DMS53 (cell line): ENCODE results near the gene MPHOSPH9.
A peak's percentile ranks its signal among the peaks of the same experiment; 100 is the strongest.
"Not testable (repeated sequence)": the region's sequence is repeated elsewhere in the genome, so short reads cannot be mapped to it uniquely, and the experiment has no call there.

Experiments used
- DNase-seq: peaks from one replicate; lab custom pipeline; 2025; lab: John Stamatoyannopoulos, UW

The MPHOSPH9 gene

GRCh38 chr12:123254853-123255446 lies 22.0 kb upstream of the MPHOSPH9 start:
- DNase-seq, result no peak

- no peak for DNase-seq
Measured at GRCh38 chr12:123253641-123254459, 20.9 kb upstream of the MPHOSPH9 start.

DNA sequence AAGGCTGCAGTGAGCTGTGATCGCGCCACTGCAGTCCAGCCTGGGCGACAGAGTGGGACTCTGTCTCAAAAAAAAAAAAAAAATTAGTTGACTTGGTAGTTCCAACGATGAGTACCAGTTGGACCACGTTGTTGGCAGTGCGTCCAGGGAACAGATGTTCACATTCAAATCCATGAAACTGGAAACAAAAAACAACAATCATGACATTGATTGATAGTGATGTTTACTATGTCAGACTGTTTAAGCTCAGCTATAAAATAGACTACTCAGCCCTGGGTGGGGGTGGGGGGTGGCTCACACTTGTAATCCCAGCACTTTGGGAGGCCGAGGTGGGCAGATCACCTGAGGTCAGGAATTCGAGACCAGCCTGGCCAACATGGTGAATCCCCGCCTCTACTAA lies 19.4 kb upstream of the MPHOSPH9 start:
- DNase-seq, result not testable (repeated sequence)

DNA sequence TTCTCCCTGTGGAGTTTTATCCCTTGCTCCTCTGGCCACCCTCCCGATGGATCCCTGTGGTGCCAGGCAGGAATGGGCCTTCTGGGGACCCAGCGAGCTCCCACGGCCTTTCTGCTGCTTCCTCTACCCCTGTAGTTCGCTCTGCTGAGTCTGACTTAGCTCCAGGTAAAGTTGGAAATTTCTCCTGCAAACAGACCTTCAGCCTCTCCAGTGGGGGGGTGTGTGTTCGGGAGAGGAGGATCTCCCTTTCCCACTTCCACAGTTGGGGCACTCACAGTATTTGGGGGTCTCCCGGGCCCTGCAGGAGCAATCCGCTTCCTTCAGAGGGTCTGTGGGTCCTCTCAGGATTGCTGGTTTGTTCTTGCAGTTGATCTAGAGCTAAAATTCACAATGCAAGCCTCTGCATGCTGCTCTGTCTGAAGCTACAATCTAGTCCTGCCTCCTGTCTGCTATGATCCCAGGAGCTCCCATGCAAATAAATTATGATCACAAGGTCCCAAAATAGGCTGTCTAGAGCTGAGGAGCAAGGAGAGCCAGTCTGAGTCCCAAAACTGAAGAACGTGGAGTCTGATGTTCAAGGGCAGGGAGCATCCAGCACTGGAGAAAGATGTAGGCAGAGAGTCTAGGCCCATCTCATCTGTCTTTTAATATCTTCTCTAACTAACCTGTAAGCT lies 18.6 kb upstream of the MPHOSPH9 start:
- no peak for DNase-seq

- DNase-seq, result peak; percentile 69
Measured at GRCh38 chr12:123250471-123251383, 17.8 kb upstream of the MPHOSPH9 start.

GRCh38 chr12:123248996-123249741 lies 16.2 kb upstream of the MPHOSPH9 start:
- not testable (repeated sequence) for DNase-seq

- not testable (repeated sequence) for DNase-seq
Measured at GRCh38 chr12:123248129-123248528, 15.2 kb upstream of the MPHOSPH9 start.

GRCh38 chr12:123245678-123246077 lies 12.7 kb upstream of the MPHOSPH9 start:
- no peak for DNase-seq

- DNase-seq, result peak; percentile 28
Measured at GRCh38 chr12:123243671-123244262, 10.8 kb upstream of the MPHOSPH9 start.

GRCh38 chr12:123242116-123242904 lies 9.4 kb upstream of the MPHOSPH9 start:
- DNase-seq, result no peak

GRCh38 chr12:123238961-123239360 lies 6.0 kb upstream of the MPHOSPH9 start:
- DNase-seq, result no peak

GRCh38 chr12:123238330-123238682 lies 5.4 kb upstream of the MPHOSPH9 start:
- DNase-seq, result no peak

DNA sequence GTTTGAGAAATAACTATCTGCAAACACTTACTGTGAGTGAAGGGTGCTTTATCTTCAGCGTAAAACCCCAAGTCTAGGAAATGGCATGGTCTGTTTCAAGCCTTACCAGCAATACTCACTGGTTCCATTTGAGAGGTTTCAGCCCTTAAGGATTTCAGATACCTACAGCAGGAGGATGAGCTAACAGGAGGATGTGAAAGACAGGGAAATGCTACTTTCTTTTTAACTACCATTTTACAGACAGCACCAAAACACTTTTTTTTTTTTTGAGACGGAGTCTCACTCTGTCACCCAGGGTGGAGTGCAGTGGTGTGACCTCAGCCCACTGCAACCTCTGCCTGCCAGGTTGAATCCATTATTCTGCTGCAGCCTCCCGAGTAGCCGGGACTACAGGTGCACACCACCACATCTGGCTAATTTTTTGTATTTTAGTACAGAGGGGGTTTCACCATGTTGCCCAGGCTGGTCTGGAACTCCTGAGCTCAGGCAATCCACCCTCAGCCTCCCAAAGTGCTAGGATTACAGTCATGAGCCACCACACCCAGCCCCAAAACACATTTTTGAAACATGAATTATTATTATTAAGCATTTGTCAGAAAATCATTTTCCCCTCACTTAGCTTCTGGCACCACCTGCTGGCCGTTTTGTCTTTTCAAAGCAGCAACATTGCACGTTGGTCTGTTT lies 4.8 kb upstream of the MPHOSPH9 start:
- DNase-seq, result peak; percentile 80

GRCh38 chr12:123233505-123234308 lies 766 bp upstream of the MPHOSPH9 start:
- peak; percentile 35 for DNase-seq

DNA sequence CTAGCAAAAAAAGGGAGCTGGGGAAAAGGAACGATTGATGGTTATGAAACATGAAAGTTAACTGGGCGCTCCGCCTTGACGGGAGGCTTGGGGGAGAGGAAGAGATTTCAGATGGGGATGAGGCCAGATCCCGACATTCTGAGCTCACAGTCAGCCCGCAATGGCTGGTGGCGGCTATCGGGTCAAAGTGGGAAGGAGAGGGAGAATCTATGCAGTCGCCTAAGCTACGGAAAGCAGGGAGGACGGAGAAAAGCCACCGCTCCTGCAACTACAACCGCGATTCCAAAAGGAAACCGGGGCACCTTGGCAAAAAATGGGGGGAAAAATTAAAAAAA lies 502 bp downstream of the MPHOSPH9 start:
- DNase-seq, result no peak

GRCh38 chr12:123231931-123232330 lies 1.0 kb downstream of the MPHOSPH9 start:
- no peak for DNase-seq

DNA sequence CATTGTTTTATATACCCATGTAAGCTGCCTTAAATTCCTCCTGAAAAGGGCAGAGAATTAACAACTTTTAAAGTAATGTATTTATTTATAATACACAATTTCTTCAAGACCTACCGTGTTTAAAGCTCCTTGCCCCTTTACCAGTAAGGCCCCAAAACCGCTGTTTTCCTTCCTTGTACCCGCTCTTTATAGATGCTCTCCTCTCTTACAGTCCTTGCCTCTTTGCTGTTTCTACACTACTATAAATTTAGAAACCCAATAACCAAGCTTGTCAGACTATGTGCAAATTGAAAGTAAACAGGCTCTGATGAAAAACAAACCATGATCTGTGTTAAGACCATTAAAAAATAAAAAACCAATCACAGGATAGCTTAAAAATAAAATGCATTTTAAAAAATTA lies 3.9 kb downstream of the MPHOSPH9 start:
- DNase-seq, result no peak

DNA sequence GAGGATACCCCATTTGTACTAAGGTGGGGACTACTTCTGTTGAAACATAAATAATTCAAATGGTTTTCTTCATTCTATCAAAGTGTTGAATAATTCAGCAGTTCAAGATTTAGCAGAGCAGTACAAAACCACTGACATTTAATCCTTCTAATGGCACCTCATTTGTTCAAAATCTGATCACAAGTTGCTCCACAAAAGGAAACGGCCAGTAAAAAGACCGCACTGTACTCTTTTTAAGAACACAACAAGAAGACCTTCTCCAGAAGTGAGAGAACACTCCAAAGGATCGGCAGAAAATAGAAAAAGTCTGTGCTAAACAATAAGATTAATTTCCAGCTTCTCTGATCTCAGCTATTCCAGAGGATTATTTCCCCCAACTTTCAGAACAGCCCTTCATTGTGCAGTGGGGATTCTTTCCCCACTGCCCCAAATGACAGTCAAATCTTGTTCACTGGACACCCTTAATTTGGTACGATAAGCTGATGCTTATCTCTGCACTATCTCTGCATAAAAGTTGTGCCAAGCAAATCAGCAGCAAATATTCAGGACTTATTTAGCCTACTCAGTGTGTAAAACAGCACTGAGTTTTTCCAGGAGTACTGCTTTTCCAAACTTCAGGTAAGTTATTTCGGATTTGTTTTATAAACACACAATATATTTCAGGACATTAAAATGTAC lies 5.2 kb downstream of the MPHOSPH9 start:
- DNase-seq, result no peak
